ENCODE data around the gene MEF2B. TPM values are rescaled to one million over a fixed set of nuclear protein-coding genes. Genes with fewer than 3 reads are reported as not detected.

MEF2B gene
- 0.15 TPM in 1 of 2 replicates, not detected in the other for total RNA-seq

GRCh38 chr19:19170053-19170872 is at the start of gene MEF2B:
MEF2B (minus strand) TSS chr19:19170263; CDS start chr19:19150735, 19,528 bp downstream.

GRCh38 chr19:19211499-19212420 is 41.7 kb upstream of the MEF2B start, which contains the start of gene NCAN:
NCAN (plus strand) TSS chr19:19211958; CDS start chr19:19216954, 4,996 bp downstream.

DNA sequence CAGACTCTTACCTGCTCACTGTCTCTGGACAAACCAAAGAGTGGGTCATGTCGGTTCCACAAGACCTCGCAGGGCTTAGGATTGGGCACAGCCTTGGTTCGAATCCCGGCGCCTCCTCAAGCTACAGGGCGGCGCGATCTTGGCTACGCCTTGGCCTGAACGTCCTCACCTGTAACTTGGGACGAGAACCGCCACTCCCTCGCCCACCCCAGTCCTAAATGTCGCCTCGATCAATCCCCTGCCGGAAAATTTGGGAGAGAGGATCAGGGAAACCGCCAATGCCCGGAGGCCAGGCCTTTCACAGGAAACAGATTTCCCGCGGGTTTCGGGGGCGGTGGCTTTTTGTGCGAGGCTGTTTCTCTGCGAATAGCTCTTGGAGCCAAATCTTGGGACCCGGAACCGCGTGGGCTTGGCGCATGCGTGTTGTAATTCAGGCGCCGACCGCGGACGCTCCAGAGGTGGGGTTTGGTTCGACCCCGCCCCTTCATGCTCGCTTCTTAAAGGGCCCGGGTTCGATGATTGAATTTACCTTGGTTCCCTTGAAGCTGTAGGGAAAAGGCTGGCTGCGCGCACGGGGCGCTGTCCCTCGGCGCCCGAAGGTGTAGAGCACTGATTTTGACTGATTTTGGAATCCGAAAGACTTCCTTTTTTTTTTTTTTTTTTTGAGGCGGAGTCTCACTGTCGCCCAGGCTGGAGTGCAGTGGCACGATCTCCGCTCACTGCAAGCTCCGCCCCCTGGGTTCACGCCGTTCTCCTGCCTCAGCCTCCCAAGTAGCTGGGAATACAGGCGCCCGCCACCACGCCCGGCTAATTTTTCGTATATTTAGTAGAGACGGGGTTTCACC is 33.2 kb upstream of the MEF2B start, which contains the start of gene NR2C2AP:
Gene NR2C2AP, minus strand, starts transcription at position 403 of the 845 bp plus-strand sequence. Its CDS starts 354 bp downstream, at position 49.

GRCh38 chr19:19192078-19192882 is 22.2 kb upstream of the MEF2B start, which contains the start of the genes BORCS8 and RFXANK:
BORCS8 (minus strand) TSS chr19:19192152; CDS start chr19:19192117, 35 bp downstream.
RFXANK (plus strand) TSS chr19:19192258; CDS start chr19:19193947, 1,689 bp downstream.

DNA sequence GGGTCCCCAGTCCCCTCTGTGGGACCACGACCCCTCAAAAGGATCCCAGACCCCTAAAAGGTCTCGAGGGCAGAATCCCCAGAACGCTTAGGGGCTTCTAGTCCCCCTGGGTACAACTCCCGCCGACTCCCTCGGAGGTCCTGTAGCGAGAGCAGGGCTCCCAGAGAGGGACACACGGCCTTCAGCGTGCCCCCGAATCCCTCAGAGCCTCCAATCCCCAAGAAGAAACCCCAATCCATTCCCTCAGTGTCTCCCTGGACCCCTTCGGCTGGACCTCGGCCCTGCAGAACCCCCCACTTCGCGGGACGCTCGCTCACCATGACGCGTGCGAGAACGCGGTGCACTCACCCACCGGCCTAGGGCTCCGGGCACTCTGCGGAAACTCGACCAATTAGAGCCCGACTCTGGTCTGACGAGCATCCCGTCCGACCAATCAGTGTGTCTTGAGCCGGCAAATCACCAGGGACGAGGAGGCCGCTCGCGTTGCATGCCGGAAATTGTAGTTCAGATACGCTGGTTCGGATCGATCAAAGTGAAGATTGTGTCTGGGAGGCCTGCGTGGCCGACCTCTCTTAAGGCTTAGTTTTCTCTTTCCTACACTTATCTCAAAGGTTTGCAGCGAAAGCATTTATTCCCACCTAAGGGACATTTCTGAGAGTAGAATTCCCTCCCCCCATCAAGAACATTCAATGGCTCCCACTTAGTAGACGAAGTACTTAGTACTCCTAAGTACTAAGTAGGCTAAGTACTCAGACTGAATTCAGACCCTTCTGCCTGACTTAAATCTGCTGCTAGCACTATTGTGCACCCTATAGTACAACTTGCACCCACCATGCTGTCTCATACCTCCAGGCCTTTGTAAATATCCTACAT is 31.7 kb downstream of the MEF2B start, which contains the start of gene TMEM161A:
Gene TMEM161A, minus strand, starts transcription at position 370 of the 873 bp plus-strand sequence. Its CDS starts 50 bp downstream, at position 320.

Other genes with a start within 250 kb of the MEF2B start
- 63.8 and 67.1 TPM in 2 replicates for gene HOMER3, start 229.0 kb downstream of the MEF2B start, total RNA-seq
- gene SUGP2, start 136.7 kb downstream of the MEF2B start, total RNA-seq: 23.6 and 24.0 TPM in 2 replicates
- gene ARMC6, start 136.7 kb downstream of the MEF2B start, total RNA-seq: 47.9 and 48.3 TPM in 2 replicates
- 6.2 and 6.9 TPM in 2 replicates for gene SLC25A42, start 106.3 kb downstream of the MEF2B start, total RNA-seq
- gene TMEM161A, start 31.8 kb downstream of the MEF2B start, total RNA-seq: 28.6 and 30.5 TPM in 2 replicates
- 18.3 and 24.2 TPM in 2 replicates for gene BORCS8, start 21.9 kb upstream of the MEF2B start, total RNA-seq
- 88.9 and 89.3 TPM in 2 replicates for gene RFXANK, start 22.0 kb upstream of the MEF2B start, total RNA-seq
- gene NR2C2AP, start 33.2 kb upstream of the MEF2B start, total RNA-seq: 19.6 and 21.4 TPM in 2 replicates
- not detected in 2 replicates for gene NCAN, start 41.7 kb upstream of the MEF2B start, total RNA-seq
- gene TM6SF2, start 103.0 kb upstream of the MEF2B start, total RNA-seq: 1.3 and 2.5 TPM in 2 replicates
- 35.6 and 37.9 TPM in 2 replicates for gene SUGP1, start 150.2 kb upstream of the MEF2B start, total RNA-seq
- gene MAU2, start 150.6 kb upstream of the MEF2B start, total RNA-seq: 15.5 and 21.2 TPM in 2 replicates
- gene GATAD2A, start 235.4 kb upstream of the MEF2B start, total RNA-seq: 52.6 and 63.5 TPM in 2 replicates

Data from bronchus fibroblast of lung (primary cell).